ENCODE data around the gene VAC14. TPM values are rescaled to one million over a fixed set of nuclear protein-coding genes. Genes with fewer than 3 reads are reported as not detected.

Gene VAC14
- polyA plus RNA-seq, 3 donors: 20.7 to 49.4 (median 31.1) TPM

DNA sequence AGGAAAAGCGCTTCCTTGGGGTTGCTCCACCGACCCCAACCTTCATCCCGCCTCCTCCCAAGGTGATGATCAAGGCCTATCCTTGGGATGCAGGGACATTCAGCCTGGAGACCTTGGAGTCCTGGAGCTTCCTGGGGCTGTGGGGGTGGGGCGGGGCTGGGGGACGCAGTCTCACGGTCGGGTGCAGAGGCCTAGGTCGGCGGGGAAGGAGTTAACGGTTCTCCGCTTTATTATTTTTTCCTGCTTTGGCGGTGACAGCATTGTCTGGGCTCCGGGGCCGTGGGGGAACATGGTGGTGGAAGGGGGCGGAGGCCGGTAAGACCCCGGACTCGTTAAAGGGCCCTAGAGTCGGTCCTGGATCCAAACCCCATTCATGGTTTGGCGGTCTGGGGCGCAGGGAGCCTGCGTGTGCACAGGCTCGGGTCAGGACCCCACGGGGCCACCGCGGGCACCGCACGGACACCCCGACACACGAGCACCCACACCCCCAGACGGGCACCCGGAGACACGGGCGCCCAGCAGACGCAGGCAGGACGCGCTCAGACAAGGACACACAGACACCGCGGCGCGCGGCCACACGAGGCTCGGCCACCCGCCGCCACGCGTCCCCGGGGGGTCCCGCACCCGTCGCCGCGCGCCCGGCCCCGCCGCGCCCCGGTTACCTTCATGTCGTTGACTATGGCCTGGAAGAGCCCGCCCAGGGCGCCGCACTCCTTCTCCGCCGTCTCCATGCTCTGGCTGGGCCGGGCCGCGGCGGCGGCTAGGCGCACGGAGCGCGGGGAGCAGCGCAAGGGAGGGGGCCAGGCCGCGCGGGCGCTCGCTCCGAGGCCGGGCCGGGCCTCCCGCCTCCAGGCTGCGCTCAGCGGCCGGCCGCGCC is 115.7 kb downstream of the VAC14 start:
- Histone ChIP-seq H2AFZ (ENCODE audit: insufficient read depth, low read depth, low read length, poor library complexity, severe bottlenecking) (no peak overlapping the region), H3K27me3 (ENCODE audit: control insufficient read depth in 2 of 2, insufficient read depth in 2 of 2, low read length in 2 of 2) (peaks cover 4 to 21% of the 10 kb centered on the region in 2 donors), H3K9ac (ENCODE audit: insufficient read depth, low read length, poor library complexity, severe bottlenecking) (no peak overlapping the region), H3K36me3 (replicated peaks in 1 of 2; ENCODE audit: control insufficient read depth in 1 of 2, insufficient read depth in 2 of 2, low read length in 2 of 2) (peaks cover 3 to 8% of the 10 kb centered on the region in 2 donors), H3K27ac (ENCODE audit: low read depth in 1 of 2, low read length in 2 of 2) (no peak overlapping the region), H3K4me3 (replicated peaks in 1 of 3; ENCODE audit: low read depth in 2 of 3, low read length in 3 of 3) (no peak overlapping the region), H3K4me1 (ENCODE audit: control insufficient read depth in 1 of 2, insufficient read depth in 2 of 2, low read length in 2 of 2) (peaks cover 4 to 10% of the 10 kb centered on the region in 2 donors), H4K20me1 (ENCODE audit: insufficient read depth, low read length) (peaks cover 10% of the 10 kb centered on the region), H3K79me2 (ENCODE audit: insufficient read depth, low read length) (no peaks in the 10 kb centered on the region), H3K4me2 (replicated peaks; ENCODE audit: extremely low read depth, low read length, poor library complexity, severe bottlenecking) (peak overlapping the region; percentile 42), H3K9me3 (replicated peaks in 1 of 2; ENCODE audit: control insufficient read depth in 1 of 2, insufficient read depth in 1 of 2, low read length in 2 of 2) (no peaks in the 10 kb centered on the region)
- Mint-ChIP-seq H3K27ac (no peak overlapping the region), H3K36me3 (peaks cover 11 to 28% of the 10 kb centered on the region in 2 donors), H3K4me1 (peaks cover 8% of the 10 kb centered on the region), H3K4me3 (peak overlapping the region in 1 of 2 donors; percentile 78), H3K27me3 (ENCODE audit: low read depth in 3 of 3) (peaks cover 15 to 32% (median 19%) of the 10 kb centered on the region in 3 donors), H3K9me3 (peaks cover 0 to 3% (median 2%) of the 10 kb centered on the region in 7 donors)
- WGBS (ENCODE audit: insufficient coverage): under 1% methylated on average over 87 of the region's 90 CpGs
- no peak for TF ChIP-seq CTCF (IDR thresholded peaks at IDR 0.05)
- intact Hi-C loops (cut with micrococcal nuclease): no loop called here
- no peak for DNase-seq

GRCh38 chr16:70684146-70685060 is 116.6 kb downstream of the VAC14 start:
- no peak overlapping the region for H3K27ac Mint-ChIP-seq
- no peak for TF ChIP-seq CTCF (IDR thresholded peaks at IDR 0.05)

More at GRCh38 chr16:70684146-70685060, 116.6 kb downstream of the VAC14 start:
- no peaks in the 10 kb centered on the region for H3K9me3 ChIP-seq (replicated peaks in 1 of 2; ENCODE audit: control insufficient read depth in 1 of 2, insufficient read depth in 1 of 2, low read length in 2 of 2)
- H3K9me3 Mint-ChIP-seq: peaks cover 0 to 3% (median 2%) of the 10 kb centered on the region in 7 donors
- intact Hi-C loops (cut with micrococcal nuclease): no loop called here
- H3K4me1 Mint-ChIP-seq: peaks cover 8% of the 10 kb centered on the region
- H3K4me3 ChIP-seq (replicated peaks in 1 of 3; ENCODE audit: low read depth in 2 of 3, low read length in 3 of 3): no peak overlapping the region
- no peak overlapping the region for H3K9ac ChIP-seq (ENCODE audit: insufficient read depth, low read length, poor library complexity, severe bottlenecking)
- peaks cover 10% of the 10 kb centered on the region for H4K20me1 ChIP-seq (ENCODE audit: insufficient read depth, low read length)
- H3K27me3 ChIP-seq (ENCODE audit: control insufficient read depth in 2 of 2, insufficient read depth in 2 of 2, low read length in 2 of 2): peaks cover 4 to 21% of the 10 kb centered on the region in 2 donors
- no peak overlapping the region for H3K4me2 ChIP-seq (replicated peaks; ENCODE audit: extremely low read depth, low read length, poor library complexity, severe bottlenecking)
- H3K4me3 Mint-ChIP-seq: peak overlapping the region; percentile 37 to 73
- peaks cover 4 to 10% of the 10 kb centered on the region in 2 donors for H3K4me1 ChIP-seq (ENCODE audit: control insufficient read depth in 1 of 2, insufficient read depth in 2 of 2, low read length in 2 of 2)
- peaks cover 0 to 8% of the 10 kb centered on the region in 2 donors for H3K36me3 ChIP-seq (replicated peaks in 1 of 2; ENCODE audit: control insufficient read depth in 1 of 2, insufficient read depth in 2 of 2, low read length in 2 of 2)
- H3K27ac ChIP-seq (ENCODE audit: low read depth in 1 of 2, low read length in 2 of 2): no peak overlapping the region
- DNase-seq: no peak
- H2AFZ ChIP-seq (ENCODE audit: insufficient read depth, low read depth, low read length, poor library complexity, severe bottlenecking): no peak overlapping the region
- H3K79me2 ChIP-seq (ENCODE audit: insufficient read depth, low read length): no peaks in the 10 kb centered on the region
- H3K36me3 Mint-ChIP-seq: peaks cover 9 to 22% of the 10 kb centered on the region in 2 donors
- H3K27me3 Mint-ChIP-seq (ENCODE audit: low read depth in 3 of 3): peaks cover 15 to 35% (median 19%) of the 10 kb centered on the region in 3 donors
- 100% methylated on average over 7 of the region's 14 CpGs for WGBS (ENCODE audit: insufficient coverage)
